Loucy (cell line): ENCODE results near the gene UQCRC1.

Experiments used
- EZH2phosphoT487 ChIP-seq: fragments of 200-600 bp; IDR thresholded peaks from 2 replicates; pipeline ENCODE4 v1.6.1; 2018; ENCODE audit warnings: antibody characterized with exemption, mild to moderate bottlenecking, moderate library complexity, borderline replicate concordance
- TF ChIP-seq, protein P1 (sequence below): fragments of 200-600 bp; sonication (generic); conservative IDR thresholded peaks from 2 replicates; pipeline ENCODE4 v1.5.1; 2014; ENCODE audit warnings: mild to moderate bottlenecking, antibody characterized with exemption, low read length

DNA sequence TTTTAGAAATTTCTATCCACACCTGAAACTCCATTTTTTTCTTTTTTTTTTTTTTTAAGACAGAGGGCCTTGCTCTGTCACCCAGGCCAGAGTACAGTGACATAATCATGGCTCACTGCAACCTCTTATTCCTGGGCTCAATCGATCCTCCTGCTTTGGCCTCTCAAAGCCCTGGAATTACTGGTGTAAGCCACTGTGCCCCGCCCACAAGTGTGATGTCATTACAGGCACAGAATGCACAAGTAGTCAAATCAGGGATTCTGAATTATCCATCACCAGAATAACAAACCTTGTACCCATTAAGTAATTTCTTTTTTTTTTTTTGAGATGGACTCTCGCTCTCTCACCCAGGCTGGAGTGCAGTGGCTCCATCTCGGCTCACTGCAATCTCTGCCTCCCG lies 1.9 kb downstream of the UQCRC1 start:
- TF ChIP-seq, protein P1, sequence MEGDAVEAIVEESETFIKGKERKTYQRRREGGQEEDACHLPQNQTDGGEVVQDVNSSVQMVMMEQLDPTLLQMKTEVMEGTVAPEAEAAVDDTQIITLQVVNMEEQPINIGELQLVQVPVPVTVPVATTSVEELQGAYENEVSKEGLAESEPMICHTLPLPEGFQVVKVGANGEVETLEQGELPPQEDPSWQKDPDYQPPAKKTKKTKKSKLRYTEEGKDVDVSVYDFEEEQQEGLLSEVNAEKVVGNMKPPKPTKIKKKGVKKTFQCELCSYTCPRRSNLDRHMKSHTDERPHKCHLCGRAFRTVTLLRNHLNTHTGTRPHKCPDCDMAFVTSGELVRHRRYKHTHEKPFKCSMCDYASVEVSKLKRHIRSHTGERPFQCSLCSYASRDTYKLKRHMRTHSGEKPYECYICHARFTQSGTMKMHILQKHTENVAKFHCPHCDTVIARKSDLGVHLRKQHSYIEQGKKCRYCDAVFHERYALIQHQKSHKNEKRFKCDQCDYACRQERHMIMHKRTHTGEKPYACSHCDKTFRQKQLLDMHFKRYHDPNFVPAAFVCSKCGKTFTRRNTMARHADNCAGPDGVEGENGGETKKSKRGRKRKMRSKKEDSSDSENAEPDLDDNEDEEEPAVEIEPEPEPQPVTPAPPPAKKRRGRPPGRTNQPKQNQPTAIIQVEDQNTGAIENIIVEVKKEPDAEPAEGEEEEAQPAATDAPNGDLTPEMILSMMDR: no peak
- TF ChIP-seq EZH2phosphoT487: no peak
